KMS-11 (cell line): Measurements from ENCODE around the gene TRAFD1.
"Not testable (repeated sequence)": the region's sequence is repeated elsewhere in the genome, so short reads cannot be mapped to it uniquely, and the experiment has no call there.

Experiments used
- H2AFZ ChIP-seq: fragments of 200-600 bp; sonication (generic); 2 replicates; pipeline ENCODE4 v1.6.1; 2016; ENCODE audit warnings: antibody characterized with exemption, mixed run types, low read depth
- H3K27ac ChIP-seq: fragments of 200-600 bp; sonication (generic); 2 replicates; pipeline ENCODE4 v1.6.1; 2016; ENCODE audit warnings: mild to moderate bottlenecking, mixed run types
- H3K27me3 ChIP-seq: fragments of 200-600 bp; sonication (generic); 2 replicates; pipeline ENCODE4 v1.6.1; 2017; ENCODE audit warnings: mild to moderate bottlenecking, low read depth, mixed run types, moderate library complexity; ENCODE audit not compliant: insufficient read depth
- H3K36me3 ChIP-seq: fragments of 200-600 bp; sonication (generic); 2 replicates; pipeline ENCODE4 v1.6.1; 2017; ENCODE audit warnings: mild to moderate bottlenecking, mixed run types; ENCODE audit not compliant: insufficient read depth
- H3K4me1 ChIP-seq: fragments of 200-600 bp; sonication (generic); 2 replicates; pipeline ENCODE4 v1.6.1; 2016; ENCODE audit warnings: mild to moderate bottlenecking, low read depth, mixed run types; ENCODE audit not compliant: poor library complexity, severe bottlenecking
- H3K4me2 ChIP-seq: fragments of 200-600 bp; sonication (generic); 2 replicates; pipeline ENCODE4 v1.7.0; 2016; ENCODE audit warnings: mild to moderate bottlenecking, mixed run types
- H3K4me3 ChIP-seq: fragments of 200-600 bp; sonication (generic); IDR thresholded peaks from 2 replicates; pipeline ENCODE4 v1.6.1; 2017; ENCODE audit warnings: low read depth, low read length, mixed read lengths; ENCODE audit not compliant: insufficient read depth
- H3K79me2 ChIP-seq: fragments of 200-600 bp; sonication (generic); 2 replicates; pipeline ENCODE4 v1.6.1; 2016; ENCODE audit warnings: low read depth, mixed run types; ENCODE audit not compliant: insufficient read depth
- H3K9ac ChIP-seq: fragments of 200-600 bp; sonication (generic); 2 replicates; pipeline ENCODE4 v1.6.1; 2016; ENCODE audit warnings: mild to moderate bottlenecking, mixed run types
- H4K20me1 ChIP-seq: fragments of 200-600 bp; sonication (generic); 2 replicates; pipeline ENCODE4 v1.6.1; 2016; ENCODE audit warnings: mild to moderate bottlenecking, mixed run types; ENCODE audit not compliant: insufficient read depth
- TF ChIP-seq, protein P1 (sequence below): fragments of 200-600 bp; sonication (generic); conservative IDR thresholded peaks from 2 replicates; pipeline ENCODE4 v1.6.1; 2017; ENCODE audit warnings: low read depth, mild to moderate bottlenecking, antibody characterized with exemption, low read length, moderate library complexity, mixed read lengths

TRAFD1 gene

DNA sequence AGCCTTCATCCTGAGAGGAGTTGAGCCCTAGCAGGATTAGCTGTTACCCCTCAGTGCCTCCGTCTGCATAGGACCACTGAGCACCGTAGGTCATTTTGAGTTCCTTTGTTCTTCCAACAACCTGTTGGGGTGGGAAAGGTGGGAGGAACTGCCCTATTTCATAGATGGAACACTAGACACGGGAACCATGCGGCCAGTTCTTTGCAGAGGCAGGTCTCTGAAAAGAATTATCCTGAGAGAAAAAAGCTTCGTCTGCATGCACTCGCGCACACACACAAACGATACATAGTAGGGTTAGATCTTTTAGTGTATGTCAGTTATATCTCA, 28.5 kb downstream of the TRAFD1 start:
- no peak overlapping the region for H3K9ac ChIP-seq
- H3K27me3 ChIP-seq: no peaks in the 10 kb centered on the region
- H3K79me2 ChIP-seq: no peaks in the 10 kb centered on the region
- no peaks in the 10 kb centered on the region for H3K4me1 ChIP-seq
- H2AFZ ChIP-seq: no peak overlapping the region
- H3K36me3 ChIP-seq: no peaks in the 10 kb centered on the region
- no peaks in the 10 kb centered on the region for H4K20me1 ChIP-seq
- H3K27ac ChIP-seq: no peak overlapping the region
- TF ChIP-seq, protein P1, sequence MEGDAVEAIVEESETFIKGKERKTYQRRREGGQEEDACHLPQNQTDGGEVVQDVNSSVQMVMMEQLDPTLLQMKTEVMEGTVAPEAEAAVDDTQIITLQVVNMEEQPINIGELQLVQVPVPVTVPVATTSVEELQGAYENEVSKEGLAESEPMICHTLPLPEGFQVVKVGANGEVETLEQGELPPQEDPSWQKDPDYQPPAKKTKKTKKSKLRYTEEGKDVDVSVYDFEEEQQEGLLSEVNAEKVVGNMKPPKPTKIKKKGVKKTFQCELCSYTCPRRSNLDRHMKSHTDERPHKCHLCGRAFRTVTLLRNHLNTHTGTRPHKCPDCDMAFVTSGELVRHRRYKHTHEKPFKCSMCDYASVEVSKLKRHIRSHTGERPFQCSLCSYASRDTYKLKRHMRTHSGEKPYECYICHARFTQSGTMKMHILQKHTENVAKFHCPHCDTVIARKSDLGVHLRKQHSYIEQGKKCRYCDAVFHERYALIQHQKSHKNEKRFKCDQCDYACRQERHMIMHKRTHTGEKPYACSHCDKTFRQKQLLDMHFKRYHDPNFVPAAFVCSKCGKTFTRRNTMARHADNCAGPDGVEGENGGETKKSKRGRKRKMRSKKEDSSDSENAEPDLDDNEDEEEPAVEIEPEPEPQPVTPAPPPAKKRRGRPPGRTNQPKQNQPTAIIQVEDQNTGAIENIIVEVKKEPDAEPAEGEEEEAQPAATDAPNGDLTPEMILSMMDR: no peak
- H3K4me2 ChIP-seq: no peak overlapping the region
- H3K4me3 ChIP-seq: no peak overlapping the region

DNA sequence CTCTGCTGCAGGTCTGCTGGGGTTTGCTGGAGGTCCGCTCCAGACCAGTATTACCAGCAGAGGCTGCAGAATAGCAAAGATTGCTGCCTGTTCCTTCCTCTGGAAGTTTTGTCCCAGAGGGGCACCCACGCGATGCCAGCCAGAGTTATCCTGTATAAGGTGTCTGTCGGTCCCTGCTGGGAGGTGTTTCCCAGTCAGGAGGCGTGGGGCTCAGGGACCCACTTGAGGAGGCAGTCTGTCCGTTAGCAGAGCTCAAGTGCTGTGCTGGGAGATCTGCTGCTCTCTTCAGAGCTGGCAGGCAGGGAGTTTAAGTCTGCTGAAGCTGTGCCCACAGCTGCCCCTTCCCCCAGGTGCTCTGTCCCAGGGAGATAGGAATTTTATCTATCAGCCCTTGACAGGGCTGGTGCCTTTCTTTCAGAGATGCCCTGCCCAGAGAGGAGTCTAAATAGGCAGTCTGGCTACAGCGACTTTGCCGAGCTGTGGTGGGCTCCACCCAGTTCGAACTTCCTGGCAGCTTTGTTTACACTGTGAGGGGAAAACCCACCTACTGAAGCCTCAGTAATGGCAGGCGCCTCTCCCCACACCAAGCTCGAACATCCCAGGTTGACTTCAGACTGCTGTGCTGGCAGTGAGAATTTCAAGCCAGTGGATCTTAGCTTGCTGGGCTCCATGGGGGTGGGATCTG, 33.2 kb downstream of the TRAFD1 start:
- H3K36me3 ChIP-seq, H3K4me1 ChIP-seq: not testable (repeated sequence)

DNA sequence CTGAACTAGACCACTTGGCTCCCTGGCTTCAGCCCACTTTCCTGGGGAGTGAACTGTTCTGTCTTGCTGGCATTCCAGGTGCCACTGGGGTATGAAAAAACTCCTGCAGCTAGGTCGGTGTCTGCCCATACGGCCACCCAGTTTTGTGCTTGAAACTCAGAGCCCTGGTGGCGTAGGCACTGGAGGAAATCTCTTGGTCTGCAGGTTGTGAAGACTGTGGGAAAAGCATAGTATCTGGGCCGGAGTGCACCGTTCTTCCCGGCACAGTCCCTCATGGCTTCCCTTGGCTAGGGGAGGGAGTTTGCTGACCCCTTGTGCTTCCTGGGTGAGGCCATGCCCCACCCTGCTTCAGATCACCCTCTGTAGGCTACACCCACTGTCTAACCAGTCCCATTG, 33.8 kb downstream of the TRAFD1 start:
- TF ChIP-seq, protein P1: no peak
- H3K36me3 ChIP-seq: no peaks in the 10 kb centered on the region
- no peaks in the 10 kb centered on the region for H4K20me1 ChIP-seq

More for the DNA sequence above, 33.2 kb downstream of the TRAFD1 start:
- H3K9ac ChIP-seq, H3K4me3 ChIP-seq, H3K79me2 ChIP-seq, H4K20me1 ChIP-seq, H2AFZ ChIP-seq, H3K27ac ChIP-seq, H3K4me2 ChIP-seq, H3K27me3 ChIP-seq: not testable (repeated sequence)

DNA sequence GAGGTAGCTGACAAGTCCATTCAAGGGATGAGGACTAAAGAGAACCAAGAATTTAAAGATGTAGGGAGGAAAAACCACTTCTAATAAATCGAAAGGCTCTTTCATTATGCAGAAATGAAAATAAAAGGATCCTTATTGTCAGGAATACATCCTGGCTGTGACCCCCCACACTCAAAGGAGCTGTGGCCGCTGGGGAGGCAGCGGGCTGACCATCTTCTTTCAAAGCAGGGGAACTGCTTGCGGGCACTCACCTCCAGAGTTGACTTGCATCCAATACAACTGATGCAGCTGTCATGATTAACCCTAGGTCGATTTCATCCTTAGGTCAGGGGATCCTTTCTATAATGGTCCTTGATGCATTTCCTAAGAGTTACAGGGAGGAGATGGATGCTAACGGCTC, 35.3 kb downstream of the TRAFD1 start:
- no peak overlapping the region for H3K4me2 ChIP-seq
- no peaks in the 10 kb centered on the region for H3K27me3 ChIP-seq
- no peaks in the 10 kb centered on the region for H3K36me3 ChIP-seq

More for the DNA sequence above, 33.8 kb downstream of the TRAFD1 start:
- Histone ChIP-seq H3K27me3 (no peaks in the 10 kb centered on the region), H3K4me1 (no peaks in the 10 kb centered on the region), H3K79me2 (no peaks in the 10 kb centered on the region), H3K27ac (no peak overlapping the region), H3K9ac (no peak overlapping the region), H3K4me3 (no peak overlapping the region), H2AFZ (no peak overlapping the region), H3K4me2 (no peak overlapping the region)

DNA sequence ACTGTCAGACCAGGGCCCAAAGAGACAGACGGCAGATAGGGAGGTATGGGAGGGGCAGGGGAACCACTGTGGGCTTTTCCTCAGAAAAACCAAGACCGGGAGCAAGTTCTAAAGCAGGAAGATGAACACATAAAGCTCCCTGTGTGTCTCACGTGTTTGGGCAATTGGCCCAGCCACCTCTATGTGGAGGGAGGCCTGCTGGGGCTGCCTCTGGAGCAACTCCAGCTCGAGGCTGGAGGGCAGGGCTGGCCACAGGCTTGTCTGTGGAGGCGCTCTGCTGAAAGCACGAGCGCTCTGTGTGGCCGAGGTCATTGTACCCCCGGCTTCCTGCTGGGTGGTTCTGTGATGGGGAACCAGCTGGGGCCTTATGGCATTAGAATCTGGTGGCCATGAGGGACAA, 36.4 kb downstream of the TRAFD1 start:
- H3K9ac ChIP-seq: no peak overlapping the region

More for the DNA sequence above, 35.3 kb downstream of the TRAFD1 start:
- no peaks in the 10 kb centered on the region for H3K79me2 ChIP-seq
- no peak overlapping the region for H3K4me3 ChIP-seq
- no peaks in the 10 kb centered on the region for H4K20me1 ChIP-seq
- TF ChIP-seq, protein P1: no peak
- H3K9ac ChIP-seq: no peak overlapping the region
- H3K4me1 ChIP-seq: no peaks in the 10 kb centered on the region
- H3K27ac ChIP-seq: no peak overlapping the region
- H2AFZ ChIP-seq: no peak overlapping the region

More for the DNA sequence above, 36.4 kb downstream of the TRAFD1 start:
- H2AFZ ChIP-seq: no peak overlapping the region
- TF ChIP-seq, protein P1: no peak
- no peaks in the 10 kb centered on the region for H4K20me1 ChIP-seq
- no peaks in the 10 kb centered on the region for H3K36me3 ChIP-seq
- H3K27ac ChIP-seq: no peak overlapping the region
- no peaks in the 10 kb centered on the region for H3K4me1 ChIP-seq
- no peak overlapping the region for H3K4me2 ChIP-seq
- H3K27me3 ChIP-seq: no peaks in the 10 kb centered on the region
- no peaks in the 10 kb centered on the region for H3K79me2 ChIP-seq
- H3K4me3 ChIP-seq: no peak overlapping the region
